Suprapubic skin (tissue), 4 donors: ENCODE results near the gene TCTN1.

Experiments used
- CTCF ChIP-seq, 2 donors: fragments of 200-600 bp in 1 of 2; fragments of 450-650 bp in 1 of 2; sonication (generic) in 1 of 2; IDR thresholded peaks; one replicate each; pipeline ENCODE4 v1.5.1; 2016 to 2019; ENCODE audit warnings: antibody characterized with exemption in 2 of 2, mild to moderate bottlenecking in 1 of 2, moderate library complexity in 1 of 2
- EP300 ChIP-seq: sonication (generic); formaldehyde crosslinking; IDR thresholded peaks from one replicate; pipeline ENCODE4 v1.6.1; 2017; ENCODE audit warnings: antibody characterized with exemption
- POLR2A ChIP-seq, 2 donors: fragments of 450-650 bp; IDR thresholded peaks; one replicate each; pipeline ENCODE4 v1.6.1; 2017; ENCODE audit warnings: antibody characterized with exemption in 2 of 2, mild to moderate bottlenecking in 2 of 2, moderate library complexity in 2 of 2
- POLR2AphosphoS5 ChIP-seq, 3 donors: sonication (generic); formaldehyde crosslinking; IDR thresholded peaks; one replicate each; pipeline ENCODE4 v1.6.1; 2017; ENCODE audit warnings: antibody characterized with exemption in 3 of 3

- TF ChIP-seq CTCF (IDR thresholded peaks at IDR 0.05) (no peak), POLR2A (IDR thresholded peaks at IDR 0.05) (no peak), POLR2AphosphoS5 (IDR thresholded peaks at IDR 0.05) (no peak), EP300 (no peak)
Observed at GRCh38 chr12:110687396-110688169, 73.7 kb downstream of the TCTN1 start.
